Gastrocnemius medialis (tissue), 4 donors: ENCODE measurements around the gene SRSF9. TPM values are rescaled to one million over a fixed set of nuclear protein-coding genes. Genes with fewer than 3 reads are reported as not detected.

Source experiments
- ATAC-seq, 2 donors: fragments of 150-250 bp; one replicate each; pipeline ENCODE4 v1.9.1; 2016
- DNase-seq, 2 donors: peaks; one replicate each; pipeline ENCODE4 v3.0.0-alpha.2; 2019
- H3K27ac ChIP-seq, 4 donors: fragments of 200-600 bp; sonication (generic); 1 replicate in 1 of 4; 2 replicates in 3 of 4; pipeline ENCODE4 v1.5.1; 2016 to 2018; ENCODE audit warnings: mild to moderate bottlenecking in 2 of 4, moderate library complexity in 1 of 4
- H3K27me3 ChIP-seq, 3 donors: fragments of 200-600 bp; sonication (generic) in 2 of 3; 1 replicate in 1 of 3; 2 replicates in 2 of 3; pipeline versions ENCODE4 v1.5.1 to v1.6.0; 2016 to 2019; ENCODE audit warnings: mild to moderate bottlenecking in 1 of 3, moderate library complexity in 1 of 3
- H3K36me3 ChIP-seq, 2 donors: fragments of 200-600 bp; sonication (generic) in 1 of 2; one replicate each; pipeline ENCODE4 v1.5.1; 2017 to 2018
- H3K4me1 ChIP-seq, 2 donors: fragments of 200-600 bp; sonication (generic) in 1 of 2; one replicate each; pipeline ENCODE4 v1.5.1; 2016 to 2017; ENCODE audit warnings: mild to moderate bottlenecking in 2 of 2
- H3K4me3 ChIP-seq, 4 donors: fragments of 200-600 bp; sonication (generic) in 3 of 4; 1 replicate in 1 of 4; 2 replicates in 3 of 4; pipeline ENCODE4 v1.5.1; 2016 to 2019; ENCODE audit warnings: mild to moderate bottlenecking in 2 of 4
- H3K9me3 ChIP-seq, 3 donors: fragments of 200-600 bp; sonication (generic) in 2 of 3; 1 replicate in 1 of 3; 2 replicates in 2 of 3; pipeline ENCODE4 v1.5.1; 2016 to 2019
- CTCF ChIP-seq, 5 experiments: fragments of 450-650 bp in 3 of 5; fragments of 200-600 bp in 2 of 5; sonication (generic) in 2 of 5; IDR thresholded peaks in 4 of 5; conservative IDR thresholded peaks in 1 of 5; 1 replicate in 4 of 5; 2 replicates in 1 of 5; pipeline ENCODE4 v1.5.1; 2016 to 2019; ENCODE audit warnings: antibody characterized with exemption in 5 of 5, mild to moderate bottlenecking in 3 of 5, moderate library complexity in 3 of 5
- POLR2A ChIP-seq, 2 donors: fragments of 450-650 bp; IDR thresholded peaks; one replicate each; pipeline ENCODE4 v1.6.1; 2017; ENCODE audit warnings: antibody characterized with exemption in 2 of 2, mild to moderate bottlenecking in 2 of 2, moderate library complexity in 2 of 2
- in situ Hi-C, 4 donors: fragments of 200-750 bp; cut with MboI; loops; one replicate each; pipeline versions ENCODE4 v1.15.0 to v1.8.0; 2017; ENCODE audit warnings: low sequenced_read_pairs in 4 of 4
- intact Hi-C: fragments of 100-400 bp; cut with DNase I; formaldehyde crosslinking; loops from one replicate; pipeline ENCODE4 v1.15.1; 2023; ENCODE audit warnings: low total_unique reads
- total RNA-seq, 4 donors: library from RNA; depleted of rRNA; stranded (reverse); fragments of >200 nt; gene quantifications; one replicate each; pipeline versions ENCODE4 v1.1.0 to v1.2.3, GENCODE V29; 2016

Gene SRSF9
- total RNA-seq, 4 donors from 2014 or later: 13.5 to 18.6 (median 16.0) TPM

- H3K27me3 ChIP-seq: no peaks in the 10 kb centered on the region
- DNase-seq (no peak), ATAC-seq (no peak)
- intact Hi-C loops (no loop called here), in situ Hi-C loops (no loop called here)
- no peaks in the 10 kb centered on the region for H3K36me3 ChIP-seq
- no peak overlapping the region for H3K4me3 ChIP-seq
- no peaks in the 10 kb centered on the region for H3K4me1 ChIP-seq
- no peak overlapping the region for H3K27ac ChIP-seq
- no peaks in the 10 kb centered on the region for H3K9me3 ChIP-seq
- TF ChIP-seq CTCF (IDR thresholded peaks at IDR 0.05 in 4 of 5, conservative IDR thresholded peaks at IDR 0.05 in 1 of 5): no peak
- TF ChIP-seq POLR2A (IDR thresholded peaks at IDR 0.05): no peak
Observed at GRCh38 chr12:120483621-120484020, 14.1 kb upstream of the SRSF9 start.

- Histone ChIP-seq H3K4me3 (no peak overlapping the region), H3K27ac (no peak overlapping the region)
- intact Hi-C loops: no loop called here
Observed at GRCh38 chr12:120481022-120481767, 11.6 kb upstream of the SRSF9 start.

GRCh38 chr12:120480211-120480610, 10.7 kb upstream of the SRSF9 start:
- no peak for TF ChIP-seq POLR2A (IDR thresholded peaks at IDR 0.05)
- no peak for TF ChIP-seq CTCF (IDR thresholded peaks at IDR 0.05 in 4 of 5, conservative IDR thresholded peaks at IDR 0.05 in 1 of 5)
- Histone ChIP-seq H3K27ac (no peak overlapping the region), H3K36me3 (no peaks in the 10 kb centered on the region), H3K4me3 (no peak overlapping the region), H3K4me1 (no peaks in the 10 kb centered on the region), H3K27me3 (no peaks in the 10 kb centered on the region), H3K9me3 (no peaks in the 10 kb centered on the region)
- ATAC-seq: no peak
- DNase-seq: no peak
- in situ Hi-C loops (no loop called here), intact Hi-C loops (no loop called here)

More at GRCh38 chr12:120481022-120481767, 11.6 kb upstream of the SRSF9 start:
- no peaks in the 10 kb centered on the region for H3K4me1 ChIP-seq
- DNase-seq (no peak), ATAC-seq (no peak)
- TF ChIP-seq POLR2A (IDR thresholded peaks at IDR 0.05) (no peak), CTCF (IDR thresholded peaks at IDR 0.05 in 4 of 5, conservative IDR thresholded peaks at IDR 0.05 in 1 of 5) (no peak)
- in situ Hi-C loops: no loop called here
- no peaks in the 10 kb centered on the region for H3K9me3 ChIP-seq
- H3K27me3 ChIP-seq: no peaks in the 10 kb centered on the region
- H3K36me3 ChIP-seq: no peaks in the 10 kb centered on the region

- in situ Hi-C loops (no loop called here), intact Hi-C loops (no loop called here)
- H3K36me3 ChIP-seq: no peaks in the 10 kb centered on the region
- H3K4me3 ChIP-seq: no peak overlapping the region
- ATAC-seq (no peak), DNase-seq (no peak)
- no peak for TF ChIP-seq POLR2A (IDR thresholded peaks at IDR 0.05)
- no peak for TF ChIP-seq CTCF (IDR thresholded peaks at IDR 0.05 in 4 of 5, conservative IDR thresholded peaks at IDR 0.05 in 1 of 5)
- no peaks in the 10 kb centered on the region for H3K4me1 ChIP-seq
- no peak overlapping the region for H3K27ac ChIP-seq
- H3K9me3 ChIP-seq: no peaks in the 10 kb centered on the region
- no peaks in the 10 kb centered on the region for H3K27me3 ChIP-seq
Observed at GRCh38 chr12:120479458-120479857, 9.9 kb upstream of the SRSF9 start.

- no peak for ATAC-seq
- TF ChIP-seq POLR2A (IDR thresholded peaks at IDR 0.05) (no peak), CTCF (IDR thresholded peaks at IDR 0.05 in 4 of 5, conservative IDR thresholded peaks at IDR 0.05 in 1 of 5) (no peak)
Observed at GRCh38 chr12:120475643-120476042, 6.1 kb upstream of the SRSF9 start.

More at GRCh38 chr12:120475643-120476042, 6.1 kb upstream of the SRSF9 start:
- intact Hi-C loops (no loop called here), in situ Hi-C loops (no loop called here)
- Histone ChIP-seq H3K4me1 (peaks cover 0 to 13% of the 10 kb centered on the region in 2 donors), H3K4me3 (no peak overlapping the region), H3K36me3 (no peaks in the 10 kb centered on the region), H3K27me3 (no peaks in the 10 kb centered on the region), H3K27ac (no peak overlapping the region), H3K9me3 (no peaks in the 10 kb centered on the region)
- DNase-seq: no peak
